HG02623 (cell line): Measurements from ENCODE around the gene SLC25A45.
A peak's percentile ranks its signal among the peaks of the same experiment; 100 is the strongest.

Source experiments
- ATAC-seq: cut with Tn5 transposase; IDR thresholded peaks from one replicate; pipeline ENCODE4 v1.9.1; 2021; ENCODE audit warnings: moderate library complexity; ENCODE audit not compliant: unreplicated experiment

Gene SLC25A45

GRCh38 chr11:65389294-65389980, 7.0 kb upstream of the SLC25A45 start:
- no peak for ATAC-seq

DNA sequence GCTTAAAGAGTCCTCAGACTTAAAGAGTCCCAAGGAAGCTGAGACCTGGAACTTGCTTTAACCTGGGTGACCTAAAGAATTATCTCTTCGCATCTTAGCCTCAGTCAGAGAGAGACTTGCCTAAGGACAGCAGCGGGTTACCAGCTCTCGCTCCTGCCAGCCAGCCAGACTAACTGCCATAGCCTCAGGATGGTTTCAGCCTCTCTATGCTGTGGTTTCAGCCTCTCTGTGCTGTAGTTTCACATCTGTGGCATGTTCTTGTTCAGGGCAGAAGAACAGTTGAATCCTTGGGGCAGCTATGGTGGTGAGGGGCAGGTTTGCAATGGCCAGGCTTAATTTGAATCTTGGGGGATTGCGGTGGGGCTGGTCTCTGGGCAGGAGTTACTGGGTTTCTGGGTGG, 6.3 kb upstream of the SLC25A45 start:
- ATAC-seq: no peak

- ATAC-seq: peak; percentile 41
These were observed 4.1 kb upstream of the SLC25A45 start, which contains the start of gene FRMD8 for GRCh38 chr11:65386307-65387140. Gene FRMD8 (plus strand): TSS chr11:65386637. CDS start chr11:65387037, 400 bp downstream.

- ATAC-seq: no peak
These were observed 1.9 kb upstream of the SLC25A45 start for GRCh38 chr11:65384301-65384889.

DNA sequence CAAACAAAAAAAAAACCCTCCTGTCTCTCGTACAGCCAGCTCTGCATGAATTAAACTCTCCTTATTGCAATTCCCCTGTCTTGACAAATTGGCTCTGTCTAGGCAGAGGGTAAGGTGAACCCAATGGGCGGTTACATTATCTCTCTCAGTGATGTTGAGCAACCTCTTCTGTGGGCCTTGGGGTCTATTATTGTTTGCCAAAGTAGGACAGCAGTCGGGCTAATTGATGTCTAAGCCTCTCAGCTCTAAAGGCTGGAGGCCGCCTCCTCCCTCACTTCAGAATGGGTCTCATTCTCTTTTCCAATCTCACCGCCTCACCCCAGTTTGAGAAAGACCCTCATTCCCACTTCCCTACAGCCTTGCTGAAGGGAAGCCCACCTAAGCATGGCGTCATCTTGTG, 1.3 kb upstream of the SLC25A45 start:
- ATAC-seq: no peak

GRCh38 chr11:65382804-65383368, 440 bp upstream of the SLC25A45 start:
- ATAC-seq: no peak

GRCh38 chr11:65381716-65382032, 772 bp downstream of the SLC25A45 start:
- peak; percentile 5 for ATAC-seq

DNA sequence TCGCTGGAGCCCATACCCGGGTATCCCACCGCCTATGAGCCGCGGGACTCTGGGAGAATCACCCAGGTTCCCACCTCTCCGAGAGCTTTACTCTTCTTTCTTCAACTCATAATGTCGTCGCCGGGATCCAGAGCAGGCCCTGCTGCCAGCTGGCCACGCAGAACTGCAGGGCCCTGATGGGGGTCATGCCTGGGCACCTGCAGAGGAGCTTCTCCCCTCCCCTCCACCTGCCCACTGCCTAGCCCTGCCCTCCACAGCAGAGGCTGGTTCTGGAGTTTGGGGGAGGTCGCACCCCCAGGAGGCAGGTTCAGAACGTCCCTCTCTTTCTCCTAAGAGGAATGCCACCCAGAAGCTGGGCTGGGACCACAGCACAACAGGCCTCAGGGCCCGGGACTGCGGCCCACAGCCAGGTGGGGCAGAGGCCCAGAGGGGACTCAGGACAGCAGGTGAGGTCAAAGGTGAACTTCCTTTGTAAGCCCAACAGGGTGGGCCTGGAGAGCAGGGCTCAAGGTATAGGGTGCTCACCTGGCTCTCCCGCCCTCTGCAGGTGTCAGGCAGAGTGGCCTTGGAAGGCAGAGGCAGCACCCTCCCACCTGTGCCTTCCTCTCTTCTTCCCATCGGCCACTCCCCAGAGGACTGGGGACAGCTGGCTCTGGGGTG, 1.9 kb downstream of the SLC25A45 start:
- no peak for ATAC-seq

GRCh38 chr11:65379698-65380459, 2.6 kb downstream of the SLC25A45 start:
- no peak for ATAC-seq

GRCh38 chr11:65378928-65379638, 3.4 kb downstream of the SLC25A45 start:
- ATAC-seq: no peak

DNA sequence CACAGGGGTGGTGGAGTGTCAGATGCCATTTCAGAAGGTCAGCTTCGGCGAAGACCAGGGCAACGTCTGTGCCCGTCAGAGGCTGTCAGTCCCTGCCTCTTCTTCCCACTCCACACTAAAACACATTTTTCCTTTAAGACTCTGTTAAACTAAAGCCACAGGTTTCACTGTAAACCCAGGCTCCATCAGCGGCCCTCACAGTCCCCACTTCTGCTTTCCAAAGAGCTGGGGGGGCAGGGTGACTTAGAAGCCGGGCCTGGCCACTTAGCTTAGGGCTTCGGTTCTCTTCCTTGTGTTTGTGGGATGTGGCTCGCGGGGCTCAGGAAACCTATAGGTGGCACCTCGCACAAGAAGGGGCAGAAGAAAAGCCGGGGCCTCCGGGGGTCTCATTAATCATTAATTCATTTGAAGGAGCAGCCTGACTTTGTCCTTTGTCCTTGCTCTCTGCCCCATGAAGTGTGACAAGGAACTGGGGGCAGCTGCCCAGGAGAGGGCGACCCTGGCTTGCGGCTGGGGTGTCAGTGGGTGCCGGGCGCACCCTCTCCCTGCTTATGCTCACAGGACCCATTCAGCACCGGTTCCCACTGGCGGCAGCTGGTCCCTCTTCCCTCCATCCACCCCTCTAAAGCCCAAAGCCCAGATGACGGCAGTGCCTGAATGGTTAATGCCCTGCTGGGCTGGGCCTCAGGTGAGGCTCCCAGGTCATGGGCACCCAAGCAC, 4.1 kb downstream of the SLC25A45 start:
- no peak for ATAC-seq

DNA sequence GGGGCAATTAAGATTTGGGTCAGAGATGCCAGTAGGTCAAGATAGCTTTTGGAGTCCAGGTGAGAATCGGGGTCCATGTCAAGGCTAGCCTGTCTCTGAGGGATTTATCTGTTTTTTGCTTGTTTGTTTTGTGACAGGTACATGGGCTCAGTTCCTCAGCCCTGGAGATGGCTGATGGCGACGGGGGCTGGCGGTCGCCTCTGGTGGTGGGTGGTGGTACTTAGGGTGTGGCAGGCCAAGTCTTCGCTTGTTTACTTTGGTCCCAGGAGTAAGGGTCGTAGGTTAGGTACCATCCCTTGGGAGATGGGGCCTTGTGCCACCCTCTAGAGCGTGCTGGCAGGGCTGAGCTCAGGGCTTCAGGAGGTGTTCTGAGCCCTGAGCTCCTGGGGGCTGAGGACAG, 4.7 kb downstream of the SLC25A45 start:
- ATAC-seq: no peak

GRCh38 chr11:65377036-65377435, 5.4 kb downstream of the SLC25A45 start:
- no peak for ATAC-seq

DNA sequence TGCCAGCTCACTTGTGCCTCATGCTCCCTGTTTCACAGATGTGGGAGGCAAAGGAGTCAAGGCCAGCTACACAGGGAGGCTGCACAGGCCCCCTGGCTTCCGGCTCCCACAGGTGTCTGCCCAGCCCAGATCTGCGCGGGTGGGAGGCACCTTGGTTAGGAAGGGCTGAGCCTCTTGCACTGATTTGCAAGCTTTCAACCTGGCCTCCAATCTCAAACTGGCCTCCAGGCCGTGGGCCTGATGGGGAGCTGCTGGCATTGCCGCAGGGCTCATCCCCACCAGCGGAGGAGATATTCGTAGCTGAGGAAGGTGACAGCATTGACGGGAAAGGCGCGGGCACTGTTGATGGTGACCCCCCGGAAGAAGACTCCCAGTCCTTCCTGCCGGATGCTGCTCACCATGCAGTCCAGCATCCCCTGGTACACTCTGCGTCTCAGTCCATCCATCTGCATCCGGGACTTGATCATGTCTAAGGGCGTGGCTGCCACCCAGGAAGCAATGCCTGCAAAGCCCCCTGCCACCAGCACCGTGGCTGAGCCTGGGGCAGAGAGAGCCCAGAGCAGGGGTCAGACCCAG, 6.2 kb downstream of the SLC25A45 start:
- ATAC-seq: no peak

DNA sequence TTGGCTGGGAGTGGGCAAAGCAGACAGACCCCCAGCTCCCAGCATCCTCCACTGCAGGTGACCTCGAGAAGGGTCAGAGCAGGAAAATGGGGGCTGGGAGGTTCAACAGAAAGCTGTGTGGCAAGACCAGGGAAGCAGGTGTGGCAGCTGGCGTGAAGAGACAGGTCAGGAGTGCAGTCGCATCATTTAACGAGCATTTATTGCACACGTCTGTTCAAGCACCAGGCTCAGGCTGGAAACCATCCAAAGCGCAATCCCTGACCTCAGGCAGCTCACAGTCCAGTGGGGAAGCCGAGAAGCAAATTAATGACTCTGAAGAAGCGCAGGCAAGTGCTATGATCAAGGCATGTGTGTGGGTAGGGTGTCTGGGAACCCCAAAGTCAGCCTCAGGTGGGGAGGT, 7.4 kb downstream of the SLC25A45 start:
- ATAC-seq: no peak

DNA sequence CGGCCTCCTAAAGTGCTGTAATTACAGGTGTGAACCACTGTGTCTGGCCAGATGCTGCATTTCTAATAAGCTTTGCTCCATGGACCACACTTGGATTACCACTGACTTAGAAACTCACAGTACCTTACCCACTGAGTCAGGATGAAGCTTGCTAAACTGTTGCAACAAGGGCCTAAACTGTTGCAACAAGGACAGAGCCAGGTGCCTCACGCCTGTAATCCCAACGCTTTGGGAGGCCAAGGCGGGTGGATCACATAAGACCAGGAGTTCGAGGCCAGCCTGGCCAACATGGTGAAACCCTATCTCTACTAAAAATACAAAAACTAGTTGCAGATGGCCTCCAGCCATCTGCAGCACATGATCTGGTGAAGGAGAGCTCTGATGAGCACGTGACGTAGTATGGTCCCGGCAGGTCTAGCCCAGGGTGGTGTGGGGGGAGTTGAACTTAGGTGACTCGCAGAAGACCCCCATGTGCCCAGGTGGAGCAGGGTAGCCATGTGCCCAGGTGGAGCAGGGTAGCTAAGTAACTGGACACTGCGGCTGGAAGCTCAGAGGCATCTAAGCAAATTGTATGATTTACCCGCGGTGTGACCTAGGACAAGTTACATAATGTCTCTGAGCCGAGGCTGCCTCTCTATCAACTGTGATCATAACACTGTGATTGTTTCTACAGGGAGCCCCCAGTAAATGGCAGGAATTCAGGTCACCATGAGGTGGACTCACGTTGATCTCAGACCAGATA, 8.4 kb downstream of the SLC25A45 start:
- ATAC-seq: no peak

DNA sequence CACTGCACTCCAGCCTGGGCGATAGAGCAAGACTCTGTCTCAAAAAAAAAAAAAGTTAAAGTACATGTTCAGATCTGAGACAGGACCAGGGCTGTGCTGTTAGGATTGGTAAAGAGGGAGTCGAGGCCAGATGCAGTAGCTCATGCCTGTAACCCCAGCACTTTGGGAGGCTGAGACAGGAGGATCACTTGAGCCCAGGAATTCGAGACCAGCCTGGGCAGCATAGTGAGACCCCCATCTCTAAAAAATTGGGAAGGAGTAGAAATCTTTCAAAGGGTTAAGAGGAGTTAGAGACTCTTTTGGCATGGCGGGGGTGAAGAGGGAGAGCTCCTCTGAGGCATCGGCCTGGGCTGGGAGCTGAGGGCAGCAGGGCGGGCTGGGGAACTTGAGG, 11.8 kb downstream of the SLC25A45 start:
- ATAC-seq: no peak

- ATAC-seq: no peak
These were observed 16.1 kb downstream of the SLC25A45 start for GRCh38 chr11:65366340-65366773.
